ENCODE measurements around the gene ST6GALNAC3.
A peak's percentile ranks its signal among the peaks of the same experiment; 100 is the strongest.
"Not testable (repeated sequence)": the region's sequence is repeated elsewhere in the genome, so short reads cannot be mapped to it uniquely, and the experiment has no call there.

The ST6GALNAC3 gene

GRCh38 chr1:76105372-76105771, 30.8 kb downstream of the ST6GALNAC3 start:
- no peak for DNase-seq (ENCODE audit: low spot score)
- FAIRE-seq, result no peak

GRCh38 chr1:76106251-76106650, 31.7 kb downstream of the ST6GALNAC3 start:
- no peak for DNase-seq (ENCODE audit: low spot score)
- FAIRE-seq, result no peak

- no peak for FAIRE-seq
- DNase-seq (ENCODE audit: low spot score), result no peak
Measured at GRCh38 chr1:76106719-76107235, 32.2 kb downstream of the ST6GALNAC3 start.

- DNase-seq (ENCODE audit: low spot score) (no peak), FAIRE-seq (no peak)
Measured at GRCh38 chr1:76109404-76109803, 34.9 kb downstream of the ST6GALNAC3 start.

GRCh38 chr1:76109901-76110560, 35.5 kb downstream of the ST6GALNAC3 start:
- FAIRE-seq (no peak), DNase-seq (ENCODE audit: low spot score) (no peak)

GRCh38 chr1:76110666-76111065, 36.1 kb downstream of the ST6GALNAC3 start:
- DNase-seq (ENCODE audit: low spot score) (no peak), FAIRE-seq (no peak)

- FAIRE-seq; DNase-seq (ENCODE audit: low spot score): not testable (repeated sequence)
Measured at GRCh38 chr1:76112321-76112720, 37.8 kb downstream of the ST6GALNAC3 start.

GRCh38 chr1:76113446-76113845, 38.9 kb downstream of the ST6GALNAC3 start:
- FAIRE-seq, result no peak

GRCh38 chr1:76115171-76115570, 40.6 kb downstream of the ST6GALNAC3 start:
- DNase-seq (ENCODE audit: low spot score) (no peak), FAIRE-seq (no peak)

More at GRCh38 chr1:76113446-76113845, 38.9 kb downstream of the ST6GALNAC3 start:
- DNase-seq (ENCODE audit: low spot score), result no peak

GRCh38 chr1:76121850-76122249, 47.3 kb downstream of the ST6GALNAC3 start:
- FAIRE-seq (no peak), DNase-seq (ENCODE audit: low spot score) (no peak)

GRCh38 chr1:76122271-76122670, 47.7 kb downstream of the ST6GALNAC3 start:
- FAIRE-seq (no peak), DNase-seq (ENCODE audit: low spot score) (no peak)

GRCh38 chr1:76123411-76124064, 49.0 kb downstream of the ST6GALNAC3 start:
- peak; percentile 50 for DNase-seq (ENCODE audit: low spot score)
- FAIRE-seq, result not testable (repeated sequence)

- no peak for FAIRE-seq
Measured at GRCh38 chr1:76124196-76124595, 49.6 kb downstream of the ST6GALNAC3 start.

GRCh38 chr1:76125473-76126219, 51.1 kb downstream of the ST6GALNAC3 start:
- DNase-seq (ENCODE audit: low spot score) (no peak), FAIRE-seq (no peak)

More at GRCh38 chr1:76124196-76124595, 49.6 kb downstream of the ST6GALNAC3 start:
- peak; percentile 70 for DNase-seq (ENCODE audit: low spot score)

GRCh38 chr1:76128096-76128495, 53.5 kb downstream of the ST6GALNAC3 start:
- DNase-seq (ENCODE audit: low spot score) (no peak), FAIRE-seq (no peak)

- FAIRE-seq, result no peak
- DNase-seq (ENCODE audit: low spot score), result no peak
Measured at GRCh38 chr1:76129731-76130130, 55.2 kb downstream of the ST6GALNAC3 start.

- FAIRE-seq (no peak), DNase-seq (ENCODE audit: low spot score) (no peak)
Measured at GRCh38 chr1:76130992-76131391, 56.4 kb downstream of the ST6GALNAC3 start.

- no peak for DNase-seq (ENCODE audit: low spot score)
- FAIRE-seq, result no peak
Measured at GRCh38 chr1:76133977-76134376, 59.4 kb downstream of the ST6GALNAC3 start.

GRCh38 chr1:76135835-76136234, 61.3 kb downstream of the ST6GALNAC3 start:
- DNase-seq (ENCODE audit: low spot score) (no peak), FAIRE-seq (no peak)

GRCh38 chr1:76136894-76137293, 62.3 kb downstream of the ST6GALNAC3 start:
- DNase-seq (ENCODE audit: low spot score) (no peak), FAIRE-seq (no peak)

GRCh38 chr1:76137746-76138145, 63.2 kb downstream of the ST6GALNAC3 start:
- DNase-seq (ENCODE audit: low spot score) (no peak), FAIRE-seq (no peak)

- DNase-seq (ENCODE audit: low spot score) (no peak), FAIRE-seq (no peak)
Measured at GRCh38 chr1:76138217-76138616, 63.7 kb downstream of the ST6GALNAC3 start.

Measured in urothelium cell line (cell line).